VCaP (cell line): Measurements from ENCODE around the gene ZBTB7C.

ENCODE experiments used
- H3K27ac ChIP-seq: fragments of 450-650 bp; 2 replicates; pipeline ENCODE4 v1.5.1; 2017
- CTCF ChIP-seq: fragments of 450-650 bp; conservative IDR thresholded peaks from 2 replicates; pipeline ENCODE4 v1.5.1; 2017; ENCODE audit warnings: mild to moderate bottlenecking, moderate library complexity

The ZBTB7C gene

GRCh38 chr18:48017635-48018034 lies 391.5 kb downstream of the ZBTB7C start:
- H3K27ac ChIP-seq = no peak overlapping the region
- no peak for TF ChIP-seq CTCF

GRCh38 chr18:48013162-48013561 lies 396.0 kb downstream of the ZBTB7C start:
- H3K27ac ChIP-seq = no peak overlapping the region
- TF ChIP-seq CTCF = no peak

GRCh38 chr18:48011926-48012465 lies 397.2 kb downstream of the ZBTB7C start:
- TF ChIP-seq CTCF = no peak
- H3K27ac ChIP-seq = no peak overlapping the region

GRCh38 chr18:48010264-48010663 lies 398.9 kb downstream of the ZBTB7C start:
- no peak for TF ChIP-seq CTCF
- no peak overlapping the region for H3K27ac ChIP-seq

- no peak for TF ChIP-seq CTCF
- H3K27ac ChIP-seq = no peak overlapping the region
These were observed 400.0 kb downstream of the ZBTB7C start for GRCh38 chr18:48009116-48009745.

GRCh38 chr18:48007955-48008701 lies 401.1 kb downstream of the ZBTB7C start:
- peak; percentile 77 for TF ChIP-seq CTCF
- H3K27ac ChIP-seq = no peak overlapping the region

GRCh38 chr18:48007381-48007780 lies 401.8 kb downstream of the ZBTB7C start:
- no peak overlapping the region for H3K27ac ChIP-seq
- no peak for TF ChIP-seq CTCF
